T1000 (cell line): ENCODE measurements around the gene KLC3.

Source experiments
- DNase-seq: peaks from one replicate; lab custom pipeline; 2025; ENCODE audit warnings: mixed read lengths; lab: John Stamatoyannopoulos, UW

Gene KLC3

DNA sequence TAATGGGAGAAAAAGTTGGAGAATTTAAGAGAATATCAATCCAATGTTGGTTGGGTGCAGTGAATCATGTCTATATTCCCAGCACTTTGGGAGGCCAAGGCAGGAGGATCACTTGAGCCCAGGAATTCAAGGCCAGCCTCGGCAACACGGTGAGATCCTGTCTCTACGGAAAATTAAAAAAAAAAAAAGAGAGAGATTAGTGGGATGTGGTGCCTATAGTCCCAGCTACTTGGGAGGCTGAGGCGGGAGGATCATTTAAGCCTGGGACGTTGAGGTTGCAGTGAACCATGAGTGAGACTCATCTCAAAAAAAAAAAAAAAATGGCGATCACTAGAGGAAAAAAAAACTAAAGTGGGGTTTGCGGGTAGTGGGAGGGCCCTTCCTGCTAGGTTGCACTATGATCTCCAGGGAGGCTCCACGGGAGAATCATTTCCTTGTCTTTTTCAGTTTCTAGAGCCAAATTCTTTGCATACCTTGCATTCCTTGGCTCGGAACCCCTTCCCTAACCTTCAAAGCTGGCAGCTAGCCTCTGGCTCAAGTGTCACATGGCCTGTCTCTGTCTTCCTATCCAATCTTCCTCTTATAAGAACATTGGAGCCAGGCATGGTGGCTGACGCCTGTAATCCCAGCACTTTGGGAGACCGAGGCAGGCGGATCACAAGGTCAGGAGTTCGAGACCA lies 35.6 kb downstream of the KLC3 start:
- peak; percentile 75 for DNase-seq

DNA sequence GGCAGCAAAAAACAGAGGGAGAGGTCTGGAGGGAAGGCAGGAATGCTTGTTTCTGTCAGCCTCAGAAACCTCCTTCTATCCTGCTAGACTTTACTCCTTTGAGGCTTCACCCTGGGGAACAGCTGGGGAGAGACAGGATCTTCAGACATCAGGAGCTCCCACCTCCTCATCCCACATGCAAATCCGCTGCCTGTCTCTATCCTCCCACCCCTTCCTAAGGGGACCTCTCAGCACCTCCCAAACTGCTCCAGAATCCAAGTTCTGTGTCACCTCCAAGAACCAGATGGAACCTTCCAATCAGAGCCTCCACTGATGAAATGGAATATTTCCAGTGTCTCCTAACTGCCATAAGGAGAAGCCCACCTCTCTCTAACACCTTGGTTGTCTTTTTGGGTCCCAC lies 39.6 kb downstream of the KLC3 start:
- DNase-seq: no peak

DNA sequence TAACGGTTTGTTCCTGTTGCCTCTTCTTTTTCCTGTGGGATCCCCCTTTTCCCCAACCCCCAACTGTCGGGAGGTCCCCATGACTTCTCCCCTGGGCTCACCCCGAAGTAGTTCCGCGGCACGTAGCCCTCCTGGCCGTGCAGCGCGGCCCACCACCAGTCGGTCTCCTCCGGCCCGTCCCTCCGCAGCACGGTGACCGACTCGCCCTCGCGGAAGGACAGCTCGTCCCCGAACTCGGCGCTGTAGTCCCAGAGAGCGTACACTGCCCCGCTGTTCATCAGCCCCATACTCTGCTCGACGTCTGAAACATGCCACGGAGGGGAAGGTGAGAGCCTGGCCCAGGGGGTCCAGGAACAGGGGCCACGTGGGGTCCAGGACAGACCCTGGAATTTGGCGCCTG lies 41.9 kb downstream of the KLC3 start:
- no peak for DNase-seq

DNA sequence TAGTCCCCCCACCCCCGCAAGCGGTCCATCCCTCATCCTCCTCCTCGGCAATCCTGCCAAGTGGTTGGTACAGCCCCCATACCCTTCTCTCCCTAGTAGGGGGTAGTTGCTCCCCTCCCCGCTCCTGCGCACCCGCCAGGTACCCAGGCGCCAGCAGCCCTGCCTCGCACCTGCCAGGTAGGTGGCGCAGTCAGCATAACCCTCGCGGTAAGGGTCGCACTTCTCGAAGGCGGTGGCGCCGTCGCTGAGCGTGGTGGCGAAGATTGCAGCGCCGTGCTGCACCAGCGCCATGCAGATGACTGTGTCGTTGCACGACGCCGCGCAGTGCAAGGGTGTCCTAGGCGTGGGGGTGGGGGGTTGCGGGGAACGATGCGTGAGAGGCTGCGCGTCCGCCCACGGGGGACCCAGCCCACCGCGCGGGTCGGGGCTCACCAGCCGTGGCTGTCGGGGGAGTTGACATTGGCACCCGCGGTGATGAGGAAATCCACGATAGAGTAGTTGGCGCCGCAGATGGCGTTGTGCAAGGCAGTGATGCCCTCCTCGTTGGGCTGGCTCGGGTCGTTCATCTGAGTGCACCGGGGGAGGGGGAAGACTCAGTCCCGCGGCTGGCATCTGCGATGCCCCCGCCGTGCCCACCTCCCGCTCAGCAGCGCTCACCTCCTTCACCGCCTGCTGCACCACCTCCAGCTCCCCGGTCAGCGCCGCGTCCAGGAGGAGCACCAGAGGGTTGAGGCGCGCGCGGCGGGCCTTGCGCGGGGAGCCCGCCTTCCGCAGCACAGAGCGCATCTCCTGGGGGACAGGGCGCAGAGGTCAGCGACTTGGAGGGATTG lies 45.1 kb downstream of the KLC3 start:
- DNase-seq: no peak

DNA sequence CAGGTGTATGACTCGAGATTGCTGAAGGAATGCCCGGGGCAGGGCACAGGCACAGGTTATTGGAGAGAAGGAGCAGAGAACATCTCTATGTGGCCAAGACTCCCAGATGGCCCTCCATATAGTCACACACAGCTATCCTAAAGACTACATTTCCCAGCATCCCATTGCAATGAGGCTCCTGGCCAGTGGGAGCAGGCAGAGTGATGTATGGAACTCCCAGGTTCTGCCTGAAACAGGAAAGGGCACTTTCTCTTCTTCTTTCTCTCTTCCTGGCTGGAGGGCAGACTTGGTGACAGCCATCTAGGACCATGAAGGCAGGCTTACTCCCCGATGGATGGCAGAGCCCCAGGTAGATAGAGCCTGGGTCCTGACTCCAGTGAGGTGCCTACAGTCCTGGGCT lies 50.8 kb downstream of the KLC3 start:
- no peak for DNase-seq

DNA sequence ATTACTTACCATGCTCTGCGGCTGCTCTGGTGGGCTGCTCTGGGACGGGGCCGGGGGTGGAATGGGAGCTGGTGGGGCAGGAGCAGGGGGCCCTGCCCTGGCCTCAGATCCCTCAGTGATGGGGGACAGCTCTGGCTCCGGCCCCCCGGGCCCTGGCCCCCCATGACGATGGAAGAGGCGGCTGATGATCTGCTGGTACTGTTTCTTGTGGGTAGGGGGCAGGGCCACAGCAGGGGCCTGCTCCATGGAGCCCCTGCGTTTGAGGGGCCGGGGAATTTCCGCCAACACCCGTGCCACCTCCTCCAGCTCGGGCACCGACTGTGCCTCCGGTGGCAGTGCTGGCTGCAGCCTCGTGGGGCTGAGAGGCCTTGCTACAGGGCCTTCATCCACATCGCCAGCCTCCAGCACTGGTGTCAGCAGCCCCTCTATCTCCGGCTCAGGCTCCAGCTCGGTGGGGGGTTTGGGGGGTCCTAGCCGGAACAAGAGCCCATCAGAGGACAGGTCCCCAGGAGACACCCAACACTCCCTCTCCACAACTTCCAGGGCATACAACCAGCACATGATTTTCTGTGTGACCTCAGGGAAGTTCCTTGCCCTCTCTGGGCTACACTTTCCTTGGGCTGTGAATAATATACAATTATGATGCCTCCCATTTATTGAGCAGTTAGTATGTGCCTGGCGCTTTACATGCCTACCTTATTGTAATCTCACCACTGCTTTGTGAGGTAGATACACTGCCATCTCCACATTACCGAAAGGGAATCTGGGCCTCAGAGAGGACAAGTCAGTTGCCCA lies 51.5 kb downstream of the KLC3 start:
- no peak for DNase-seq

DNA sequence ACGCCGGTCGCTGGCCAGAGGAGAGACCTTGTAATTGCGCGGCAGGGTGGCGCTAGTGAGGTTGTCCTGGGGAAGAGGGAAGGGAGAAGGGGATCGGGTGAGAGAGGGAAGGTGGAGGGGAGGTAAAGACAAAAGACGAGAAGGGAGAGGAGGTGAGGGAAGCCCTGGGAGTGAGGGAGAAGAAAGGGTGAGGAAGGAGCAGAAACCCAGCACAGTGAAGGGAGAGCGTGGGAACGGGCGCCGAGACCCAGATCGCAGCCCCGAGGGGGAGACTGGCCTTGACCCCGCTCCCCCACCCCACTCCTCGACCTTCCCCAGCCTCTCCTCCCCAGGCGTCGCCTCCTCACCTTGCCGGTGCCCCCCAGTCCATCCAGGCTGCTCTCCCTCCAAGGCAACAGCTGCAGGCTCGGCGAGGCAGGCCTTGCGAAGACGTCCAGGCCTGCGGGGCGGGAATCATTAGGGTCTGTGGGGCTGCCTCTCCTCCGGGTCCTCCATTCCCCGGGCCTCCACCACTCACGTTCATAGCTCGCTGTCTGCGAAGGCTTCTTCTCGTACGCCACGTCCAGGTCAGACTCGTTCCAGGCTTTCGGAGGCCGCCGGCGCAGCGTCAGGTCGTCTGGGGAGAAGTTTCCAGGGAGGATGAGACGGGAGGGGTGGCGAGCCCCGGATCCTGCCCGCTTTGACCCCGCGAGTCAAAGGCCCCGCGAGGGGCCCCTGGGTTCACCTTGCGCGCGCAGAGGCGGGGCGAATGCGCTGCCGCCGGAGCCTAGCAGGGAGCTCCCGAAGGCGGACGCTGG lies 55.5 kb downstream of the KLC3 start:
- no peak for DNase-seq

DNA sequence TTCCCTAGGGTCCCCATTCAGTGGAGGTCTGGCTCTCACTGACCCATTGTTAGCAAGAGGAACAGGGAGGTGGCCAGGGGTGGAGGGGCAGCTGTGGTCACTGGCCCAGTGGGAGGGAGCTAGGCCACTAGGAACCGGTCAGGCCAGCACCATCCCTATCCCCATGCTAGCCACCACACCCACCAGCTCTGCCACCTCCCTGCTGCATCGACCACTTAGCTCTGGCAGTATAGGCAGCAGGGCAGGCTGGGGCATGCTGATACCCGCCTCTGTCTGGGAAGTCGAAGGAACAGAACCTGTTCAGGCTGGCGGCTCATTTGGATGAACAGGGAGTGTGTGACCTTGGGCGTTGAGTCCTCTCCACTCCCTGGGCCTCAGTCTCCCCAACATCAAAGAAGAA lies 59.6 kb downstream of the KLC3 start:
- DNase-seq: no peak
